Osteoblast (primary cell): ENCODE measurements around the gene NCKAP1. TPM values are rescaled to one million over a fixed set of nuclear protein-coding genes. Genes with fewer than 3 reads are reported as not detected.

Experiments
- DNase-seq: peaks from one replicate; pipeline ENCODE4 v3.0.0; 2011; ENCODE audit warnings: low spot score, mixed read lengths; ENCODE audit not compliant: insufficient read length; ENCODE audit errors: missing footprints
- H2AFZ ChIP-seq: 2 replicates; pipeline ENCODE4 v1.6.0; 2011; ENCODE audit warnings: mild to moderate bottlenecking, low read length
- H3K27ac ChIP-seq: 2 replicates; pipeline ENCODE4 v1.5.1; 2011; ENCODE audit warnings: mild to moderate bottlenecking, low read depth, low read length, moderate library complexity
- H3K27me3 ChIP-seq: 2 replicates; pipeline ENCODE4 v1.6.0; 2012; ENCODE audit warnings: mild to moderate bottlenecking, control low read depth, inconsistent platforms, low read length, moderate library complexity; ENCODE audit not compliant: insufficient read depth
- H3K36me3 ChIP-seq: 2 replicates; pipeline ENCODE4 v1.5.1; 2011; ENCODE audit warnings: mild to moderate bottlenecking, low read length, control low read depth, moderate library complexity; ENCODE audit not compliant: insufficient read depth
- H3K4me1 ChIP-seq: 2 replicates; pipeline ENCODE4 v1.5.1; 2011; ENCODE audit warnings: mild to moderate bottlenecking, low read length, control low read depth, moderate library complexity; ENCODE audit not compliant: insufficient read depth
- H3K4me2 ChIP-seq: 2 replicates; pipeline ENCODE4 v1.6.0; 2011; ENCODE audit warnings: mild to moderate bottlenecking, low read length; ENCODE audit not compliant: insufficient read depth
- H3K4me3 ChIP-seq: fragments of 200-600 bp; sonication (generic); 3 replicates; pipeline ENCODE4 v1.5.1; 2012; ENCODE audit warnings: mild to moderate bottlenecking, low read length, inconsistent platforms; ENCODE audit not compliant: insufficient read depth
- H3K79me2 ChIP-seq: 2 replicates; pipeline ENCODE4 v1.6.0; 2012; ENCODE audit warnings: mild to moderate bottlenecking, low read length, control low read depth, inconsistent platforms; ENCODE audit not compliant: insufficient read depth
- H3K9me3 ChIP-seq: 2 replicates; pipeline ENCODE4 v1.5.1; 2011; ENCODE audit warnings: low read depth, low read length, control low read depth
- H4K20me1 ChIP-seq: 2 replicates; pipeline ENCODE4 v1.6.0; 2012; ENCODE audit warnings: mild to moderate bottlenecking, low read length, control low read depth; ENCODE audit not compliant: insufficient read depth
- total RNA-seq: library from RNA; depleted of rRNA; stranded (reverse); fragments of >200 nt; gene quantifications from 2 replicates; pipeline ENCODE4 v1.2.3, GENCODE V29; 2012
- TF ChIP-seq, protein P1 (sequence below): IDR thresholded peaks from 2 replicates; pipeline ENCODE4 v1.5.1; 2011; ENCODE audit warnings: mild to moderate bottlenecking, low read depth, low read length, moderate library complexity; ENCODE audit errors: extremely low read depth

NCKAP1 gene
- total RNA-seq, 1 donor: 209 TPM

DNA sequence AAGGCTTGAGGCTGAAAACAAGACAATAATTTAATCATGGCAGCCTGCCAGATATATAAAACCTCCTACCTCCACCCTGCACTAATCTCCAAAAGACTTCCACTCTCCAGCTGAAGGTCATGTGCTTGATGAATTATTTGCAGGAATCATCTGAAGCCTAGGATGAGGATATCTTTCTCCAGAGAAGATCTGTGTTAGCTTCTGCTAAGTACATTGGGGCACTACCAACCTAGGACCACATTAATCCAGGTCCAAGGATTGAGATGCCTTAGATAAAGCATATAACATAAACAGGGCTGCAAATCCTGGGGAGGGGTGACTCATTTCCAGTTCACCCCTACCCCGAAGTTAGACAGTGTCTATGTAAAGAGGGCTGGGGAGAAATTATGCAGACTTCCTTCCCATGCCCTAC, 91.3 kb downstream of the NCKAP1 start:
- Histone ChIP-seq H2AFZ (no peak overlapping the region), H3K9me3 (no peaks in the 10 kb centered on the region), H3K27me3 (no peaks in the 10 kb centered on the region), H3K4me2 (no peak overlapping the region), H3K4me3 (no peak overlapping the region), H4K20me1 (peaks cover 22% of the 10 kb centered on the region), H3K36me3 (peaks cover 37% of the 10 kb centered on the region), H3K27ac (no peak overlapping the region), H3K79me2 (peaks cover 13% of the 10 kb centered on the region), H3K4me1 (peaks cover 15% of the 10 kb centered on the region)
- no peak for DNase-seq
- TF ChIP-seq, protein P1, sequence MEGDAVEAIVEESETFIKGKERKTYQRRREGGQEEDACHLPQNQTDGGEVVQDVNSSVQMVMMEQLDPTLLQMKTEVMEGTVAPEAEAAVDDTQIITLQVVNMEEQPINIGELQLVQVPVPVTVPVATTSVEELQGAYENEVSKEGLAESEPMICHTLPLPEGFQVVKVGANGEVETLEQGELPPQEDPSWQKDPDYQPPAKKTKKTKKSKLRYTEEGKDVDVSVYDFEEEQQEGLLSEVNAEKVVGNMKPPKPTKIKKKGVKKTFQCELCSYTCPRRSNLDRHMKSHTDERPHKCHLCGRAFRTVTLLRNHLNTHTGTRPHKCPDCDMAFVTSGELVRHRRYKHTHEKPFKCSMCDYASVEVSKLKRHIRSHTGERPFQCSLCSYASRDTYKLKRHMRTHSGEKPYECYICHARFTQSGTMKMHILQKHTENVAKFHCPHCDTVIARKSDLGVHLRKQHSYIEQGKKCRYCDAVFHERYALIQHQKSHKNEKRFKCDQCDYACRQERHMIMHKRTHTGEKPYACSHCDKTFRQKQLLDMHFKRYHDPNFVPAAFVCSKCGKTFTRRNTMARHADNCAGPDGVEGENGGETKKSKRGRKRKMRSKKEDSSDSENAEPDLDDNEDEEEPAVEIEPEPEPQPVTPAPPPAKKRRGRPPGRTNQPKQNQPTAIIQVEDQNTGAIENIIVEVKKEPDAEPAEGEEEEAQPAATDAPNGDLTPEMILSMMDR: no peak

DNA sequence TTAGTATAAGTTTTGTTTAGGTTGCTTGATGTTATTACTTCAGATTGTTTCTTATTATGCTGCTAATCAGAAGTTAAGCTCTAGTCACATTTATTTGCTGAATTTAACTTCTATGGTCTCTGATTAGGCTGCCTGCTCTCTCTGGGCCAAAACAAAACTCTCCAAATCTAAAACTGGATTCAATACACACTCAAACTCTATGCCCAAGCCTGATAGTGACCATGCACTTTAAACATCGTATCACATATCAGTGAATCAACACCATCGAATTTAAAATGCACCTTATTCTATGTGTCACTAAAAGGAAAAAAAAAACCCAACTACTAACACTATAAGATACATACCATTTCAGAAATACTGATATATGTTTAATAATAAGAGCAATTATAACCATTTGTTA, 94.9 kb downstream of the NCKAP1 start:
- H4K20me1 ChIP-seq: no peaks in the 10 kb centered on the region
- no peak overlapping the region for H3K27ac ChIP-seq
- no peak overlapping the region for H3K4me2 ChIP-seq
- H3K9me3 ChIP-seq: no peaks in the 10 kb centered on the region
- H3K4me1 ChIP-seq: peaks cover 6% of the 10 kb centered on the region
- H3K27me3 ChIP-seq: no peaks in the 10 kb centered on the region
- peaks cover 4% of the 10 kb centered on the region for H3K79me2 ChIP-seq
- H3K4me3 ChIP-seq: no peak overlapping the region
- no peak overlapping the region for H2AFZ ChIP-seq
- DNase-seq: peak; percentile 14
- peaks cover 30% of the 10 kb centered on the region for H3K36me3 ChIP-seq
- TF ChIP-seq, protein P1: no peak

DNA sequence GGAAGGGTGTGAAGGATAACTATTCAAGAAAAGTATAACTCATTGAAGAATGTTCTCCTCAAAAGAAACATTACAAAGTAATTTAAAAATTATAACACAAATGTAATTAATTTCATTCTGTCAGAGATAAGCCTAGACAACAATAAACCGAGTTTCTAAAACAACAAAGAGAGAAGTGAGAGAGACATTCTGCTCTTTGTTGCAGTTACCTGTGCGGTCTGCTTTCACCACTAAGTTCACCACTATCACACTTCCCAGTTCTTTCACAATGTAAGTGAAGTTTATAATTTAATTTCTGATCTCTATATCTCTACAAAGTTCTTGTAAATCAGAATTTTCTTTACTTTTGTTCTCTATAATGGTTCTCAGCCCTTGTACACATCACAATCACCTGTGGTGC, 95.5 kb downstream of the NCKAP1 start:
- Histone ChIP-seq H3K36me3 (peaks cover 30% of the 10 kb centered on the region), H3K4me1 (peaks cover 6% of the 10 kb centered on the region), H4K20me1 (no peaks in the 10 kb centered on the region), H3K79me2 (peaks cover 4% of the 10 kb centered on the region), H3K9me3 (no peaks in the 10 kb centered on the region), H3K27me3 (no peaks in the 10 kb centered on the region), H3K27ac (no peak overlapping the region), H3K4me3 (no peak overlapping the region), H2AFZ (no peak overlapping the region), H3K4me2 (no peak overlapping the region)
- TF ChIP-seq, protein P1: no peak
- no peak for DNase-seq

DNA sequence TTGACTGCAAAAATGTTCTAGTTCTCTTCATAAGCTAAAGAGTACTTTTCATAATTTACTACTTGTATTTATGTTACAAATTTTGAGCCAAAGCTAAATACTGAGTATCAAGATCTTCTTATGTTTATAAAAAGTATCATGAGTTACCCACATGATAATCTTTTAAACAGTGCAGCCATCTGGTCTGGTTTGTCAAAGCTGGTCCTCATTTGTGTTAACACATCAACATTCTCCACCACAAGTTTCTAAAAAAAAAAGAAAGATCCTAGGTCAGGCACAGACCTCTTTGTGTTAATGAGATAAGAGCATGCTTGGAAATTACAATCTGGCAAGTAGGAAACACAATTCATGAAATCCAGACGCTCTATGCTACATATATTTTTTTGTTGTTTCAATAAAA, 96.3 kb downstream of the NCKAP1 start:
- Histone ChIP-seq H3K9me3 (no peaks in the 10 kb centered on the region), H3K4me1 (peaks cover 2% of the 10 kb centered on the region), H3K36me3 (peaks cover 25% of the 10 kb centered on the region), H3K27ac (no peak overlapping the region), H4K20me1 (no peaks in the 10 kb centered on the region), H3K27me3 (no peaks in the 10 kb centered on the region), H2AFZ (no peak overlapping the region), H3K4me3 (no peak overlapping the region), H3K79me2 (peaks cover 3% of the 10 kb centered on the region), H3K4me2 (no peak overlapping the region)
- DNase-seq: peak; percentile 27
- TF ChIP-seq, protein P1: no peak
